OCI-LY1 (cell line): Measurements from ENCODE around the gene P2RY8.

Experiments used
- CTCF ChIP-seq: fragments of 200-600 bp; sonication (generic), shearing (Covaris generic); IDR thresholded peaks from 2 replicates; pipeline ENCODE4 v1.5.1; 2017; ENCODE audit warnings: mild to moderate bottlenecking, antibody characterized with exemption, low read length, moderate library complexity, mixed read lengths
- EZH2 ChIP-seq: fragments of 200-600 bp; sonication (generic), shearing (Covaris generic); IDR thresholded peaks from 2 replicates; pipeline ENCODE4 v1.8.0; 2017; ENCODE audit warnings: borderline replicate concordance, mixed run types, mild to moderate bottlenecking, antibody characterized with exemption, low read length, moderate library complexity, mixed read lengths

GRCh38 chrX:1526565-1526964 is 10.4 kb downstream of the P2RY8 start:
- no peak for TF ChIP-seq CTCF
- no peak for TF ChIP-seq EZH2
